ENCODE data around the gene TULP3. TPM values are rescaled to one million over a fixed set of nuclear protein-coding genes. Genes with fewer than 3 reads are reported as not detected.

Gene TULP3
- total RNA-seq, 2 donors from 2014 or later, result 6.7 to 7.1 TPM

- Mint-ChIP-seq H3K36me3 (ENCODE audit: insufficient read depth in 2 of 2) (no peaks in the 10 kb centered on the region), H3K27me3 (ENCODE audit: low read depth) (peaks cover 7% of the 10 kb centered on the region), H3K4me1 (ENCODE audit: low read depth) (no peaks in the 10 kb centered on the region), H3K4me3 (no peak overlapping the region), H3K9me3 (no peaks in the 10 kb centered on the region), H3K27ac (no peak overlapping the region)
- DNase-seq, result no peak
- ATAC-seq (replicated peaks in 1 of 2), result no peak
Observed at GRCh38 chr12:2973566-2973965, 82.9 kb downstream of the TULP3 start.

DNA sequence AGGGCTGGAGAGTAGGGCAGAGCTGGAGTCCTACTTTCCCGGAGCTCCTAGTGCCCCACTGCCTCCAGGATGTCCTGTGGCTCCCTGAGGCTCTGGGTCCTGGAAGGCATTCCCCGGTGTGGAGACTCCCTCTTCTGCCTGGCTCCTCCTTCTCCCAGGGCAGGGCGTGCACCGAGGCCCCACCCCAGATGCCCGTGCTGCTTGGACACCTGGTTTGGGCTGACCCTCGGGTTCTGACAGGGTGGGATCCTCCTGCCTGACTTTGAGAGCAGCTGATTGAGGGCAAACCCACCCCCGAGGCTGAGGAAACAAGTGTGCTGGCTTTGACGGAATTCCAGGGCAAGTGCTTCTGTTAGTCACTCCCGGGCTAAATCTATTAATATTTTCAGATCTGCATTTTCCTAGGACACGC is 83.9 kb downstream of the TULP3 start:
- no peaks in the 10 kb centered on the region for H3K4me1 Mint-ChIP-seq (ENCODE audit: low read depth)
- ATAC-seq (replicated peaks in 1 of 2), result no peak
- H3K27me3 Mint-ChIP-seq (ENCODE audit: low read depth), result peaks cover 7% of the 10 kb centered on the region
- H3K36me3 Mint-ChIP-seq (ENCODE audit: insufficient read depth in 2 of 2), result no peaks in the 10 kb centered on the region
- no peak for DNase-seq
- no peak overlapping the region for H3K27ac Mint-ChIP-seq
- no peaks in the 10 kb centered on the region for H3K9me3 Mint-ChIP-seq
- H3K4me3 Mint-ChIP-seq, result no peak overlapping the region

- no peak for ATAC-seq (replicated peaks in 1 of 2)
- DNase-seq, result no peak
- Mint-ChIP-seq H3K4me1 (ENCODE audit: low read depth) (no peaks in the 10 kb centered on the region), H3K4me3 (no peak overlapping the region), H3K27me3 (ENCODE audit: low read depth) (no peaks in the 10 kb centered on the region), H3K36me3 (ENCODE audit: insufficient read depth in 2 of 2) (no peaks in the 10 kb centered on the region), H3K27ac (no peak overlapping the region), H3K9me3 (no peaks in the 10 kb centered on the region)
Observed at GRCh38 chr12:2976581-2976996, 85.9 kb downstream of the TULP3 start.

- Mint-ChIP-seq H3K27ac (no peak overlapping the region), H3K9me3 (no peaks in the 10 kb centered on the region), H3K27me3 (ENCODE audit: low read depth) (no peaks in the 10 kb centered on the region), H3K4me3 (no peak overlapping the region), H3K4me1 (ENCODE audit: low read depth) (no peaks in the 10 kb centered on the region), H3K36me3 (ENCODE audit: insufficient read depth in 2 of 2) (no peaks in the 10 kb centered on the region)
- ATAC-seq (replicated peaks in 1 of 2), result no peak
- no peak for DNase-seq
Observed at GRCh38 chr12:2977776-2978175, 87.1 kb downstream of the TULP3 start.

DNA sequence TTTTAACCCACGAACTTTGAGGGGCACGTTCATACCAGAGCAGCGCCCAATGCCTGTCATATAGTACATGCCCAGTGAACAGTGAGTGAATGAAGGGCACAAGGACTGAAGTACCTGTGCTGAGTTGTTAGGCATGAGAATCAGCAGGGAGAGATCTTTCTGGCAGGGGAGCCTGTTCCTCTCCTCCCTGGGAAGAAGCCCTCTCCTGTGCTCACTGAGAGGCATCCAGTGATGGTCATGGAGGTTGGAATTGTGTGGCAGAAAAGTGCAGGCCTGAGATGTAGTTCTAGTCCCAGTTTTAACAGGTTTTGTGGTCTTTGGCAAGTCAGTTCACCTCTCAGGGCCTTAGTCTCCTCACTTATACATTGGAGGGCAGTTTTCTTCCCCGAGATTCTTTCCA is 89.1 kb downstream of the TULP3 start:
- H3K36me3 Mint-ChIP-seq (ENCODE audit: insufficient read depth in 2 of 2), result no peaks in the 10 kb centered on the region
- no peaks in the 10 kb centered on the region for H3K9me3 Mint-ChIP-seq
- no peak overlapping the region for H3K27ac Mint-ChIP-seq
- no peaks in the 10 kb centered on the region for H3K4me1 Mint-ChIP-seq (ENCODE audit: low read depth)
- ATAC-seq (replicated peaks in 1 of 2), result no peak
- no peak overlapping the region for H3K4me3 Mint-ChIP-seq
- no peaks in the 10 kb centered on the region for H3K27me3 Mint-ChIP-seq (ENCODE audit: low read depth)
- DNase-seq, result no peak

DNA sequence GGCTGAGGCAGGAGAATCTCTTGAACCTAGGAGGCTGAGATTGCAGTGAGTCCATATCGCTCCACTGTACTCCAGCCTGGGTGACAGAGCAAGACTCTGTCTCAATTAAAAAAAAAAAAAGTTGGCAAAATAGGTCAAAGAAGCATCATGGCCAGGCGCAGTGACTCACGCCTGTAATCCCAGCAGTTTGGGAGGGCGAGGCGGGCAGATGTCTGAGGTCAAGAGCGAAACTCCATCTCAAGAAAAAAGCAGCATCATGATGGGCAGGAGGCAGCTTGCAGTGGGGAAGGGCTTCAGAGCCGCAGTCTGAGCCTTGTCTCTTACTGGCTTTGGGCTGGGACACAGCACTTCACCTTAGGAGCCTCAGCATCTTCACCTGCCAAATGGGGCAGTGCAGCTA is 89.9 kb downstream of the TULP3 start:
- no peak overlapping the region for H3K4me3 Mint-ChIP-seq
- H3K9me3 Mint-ChIP-seq, result no peaks in the 10 kb centered on the region
- no peak overlapping the region for H3K27ac Mint-ChIP-seq
- DNase-seq, result no peak
- H3K4me1 Mint-ChIP-seq (ENCODE audit: low read depth), result no peaks in the 10 kb centered on the region
- no peaks in the 10 kb centered on the region for H3K27me3 Mint-ChIP-seq (ENCODE audit: low read depth)
- no peak for ATAC-seq (replicated peaks in 1 of 2)
- no peaks in the 10 kb centered on the region for H3K36me3 Mint-ChIP-seq (ENCODE audit: insufficient read depth in 2 of 2)

DNA sequence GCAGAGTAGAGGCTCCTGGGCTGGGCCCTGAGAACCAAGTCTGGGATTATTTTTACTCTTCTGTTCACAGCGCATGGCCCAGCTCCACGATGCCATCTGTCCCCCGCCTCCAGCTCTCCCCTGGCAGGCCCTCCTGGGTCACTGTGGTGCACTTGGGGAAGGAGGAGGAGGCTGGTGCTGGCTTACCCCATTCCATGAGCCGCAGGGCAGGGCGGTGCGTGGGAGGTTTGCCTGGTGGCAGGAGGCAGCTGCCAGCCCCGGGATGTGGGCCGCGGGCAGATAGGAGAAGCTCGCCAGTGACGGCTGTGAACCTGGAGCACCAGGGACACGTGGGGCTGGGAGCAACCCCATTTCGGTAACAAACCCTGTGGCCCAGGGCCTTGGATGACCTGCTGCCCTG is 91.7 kb downstream of the TULP3 start:
- Mint-ChIP-seq H3K27me3 (ENCODE audit: low read depth) (no peaks in the 10 kb centered on the region), H3K27ac (no peak overlapping the region), H3K4me1 (ENCODE audit: low read depth) (no peaks in the 10 kb centered on the region), H3K4me3 (no peak overlapping the region), H3K36me3 (ENCODE audit: insufficient read depth in 2 of 2) (no peaks in the 10 kb centered on the region), H3K9me3 (no peaks in the 10 kb centered on the region)
- no peak for DNase-seq
- ATAC-seq (replicated peaks in 1 of 2), result no peak

DNA sequence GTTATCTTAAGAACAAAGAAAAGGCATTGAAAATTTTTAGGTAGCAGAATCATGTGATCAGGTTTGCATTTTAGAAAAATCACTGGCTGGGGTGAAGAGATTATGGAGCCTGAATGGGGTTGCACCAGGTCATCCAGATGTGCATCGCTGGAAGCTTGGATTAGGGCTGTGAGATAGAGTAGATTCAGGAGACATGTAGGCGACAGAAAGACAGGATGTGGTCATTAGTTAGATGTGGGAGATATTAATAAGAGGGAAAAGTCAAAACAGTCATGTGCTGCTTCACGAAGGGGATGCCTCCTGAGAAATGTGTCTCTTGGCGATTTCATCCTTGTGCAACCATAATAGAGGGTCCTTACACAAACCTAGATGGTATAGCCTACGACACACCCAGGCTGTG is 93.6 kb downstream of the TULP3 start:
- H3K36me3 Mint-ChIP-seq (ENCODE audit: insufficient read depth in 2 of 2), result no peaks in the 10 kb centered on the region
- no peaks in the 10 kb centered on the region for H3K4me1 Mint-ChIP-seq (ENCODE audit: low read depth)
- H3K4me3 Mint-ChIP-seq, result no peak overlapping the region
- ATAC-seq (replicated peaks in 1 of 2), result no peak
- no peak for DNase-seq
- H3K27ac Mint-ChIP-seq, result no peak overlapping the region
- H3K27me3 Mint-ChIP-seq (ENCODE audit: low read depth), result no peaks in the 10 kb centered on the region
- H3K9me3 Mint-ChIP-seq, result no peaks in the 10 kb centered on the region

DNA sequence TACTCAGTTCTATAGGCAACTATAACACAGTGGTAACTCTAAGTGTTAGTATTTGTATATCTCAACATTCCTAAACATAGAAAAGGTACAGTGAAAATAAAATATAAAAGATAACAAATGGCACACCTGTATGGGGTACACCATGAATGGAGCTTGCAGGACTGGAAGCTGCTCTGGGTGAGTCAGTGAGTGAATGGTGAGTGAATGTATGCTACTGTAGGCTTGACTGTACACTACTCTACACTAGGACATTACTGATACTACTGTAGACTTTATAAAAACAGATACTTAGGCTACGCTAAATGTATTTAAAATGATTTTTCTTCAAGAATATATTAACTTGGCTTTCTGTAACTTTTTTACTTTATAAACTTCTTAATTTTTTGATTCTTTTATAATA is 94.0 kb downstream of the TULP3 start:
- ATAC-seq (replicated peaks in 1 of 2), result no peak
- H3K27me3 Mint-ChIP-seq (ENCODE audit: low read depth), result no peaks in the 10 kb centered on the region

DNA sequence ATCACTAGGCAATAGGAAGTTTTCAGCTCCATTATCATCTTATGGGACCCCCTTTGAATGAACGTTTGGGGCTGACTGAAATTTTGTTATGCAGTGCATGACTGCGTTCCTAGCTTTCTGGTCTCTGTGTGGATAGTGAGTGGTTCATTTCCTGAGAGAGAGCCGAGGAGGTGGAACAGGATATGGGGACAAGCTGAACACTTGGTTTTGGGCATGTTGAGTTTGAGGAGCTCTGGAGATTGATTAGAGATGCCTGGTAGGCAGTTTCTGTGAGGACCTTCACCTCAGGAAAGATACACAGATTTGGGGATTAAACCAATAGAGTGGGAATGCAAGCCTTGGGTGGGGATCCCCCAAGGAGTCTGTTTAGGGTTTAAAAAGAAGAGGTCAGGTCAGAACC is 96.2 kb downstream of the TULP3 start:
- Mint-ChIP-seq H3K4me1 (ENCODE audit: low read depth) (no peaks in the 10 kb centered on the region), H3K27me3 (ENCODE audit: low read depth) (no peaks in the 10 kb centered on the region), H3K36me3 (ENCODE audit: insufficient read depth in 2 of 2) (peaks cover 1 to 4% of the 10 kb centered on the region in 2 donors), H3K9me3 (peaks cover 1 to 4% of the 10 kb centered on the region in 2 donors), H3K27ac (no peak overlapping the region), H3K4me3 (no peak overlapping the region)
- DNase-seq (no peak), ATAC-seq (replicated peaks in 1 of 2) (no peak)

More for the DNA sequence above, 94.0 kb downstream of the TULP3 start:
- peaks cover under 1% of the 10 kb centered on the region in 2 donors for H3K36me3 Mint-ChIP-seq (ENCODE audit: insufficient read depth in 2 of 2)
- H3K4me3 Mint-ChIP-seq, result no peak overlapping the region
- no peak overlapping the region for H3K27ac Mint-ChIP-seq
- no peaks in the 10 kb centered on the region for H3K4me1 Mint-ChIP-seq (ENCODE audit: low read depth)
- peaks cover under 1 to 2% of the 10 kb centered on the region in 2 donors for H3K9me3 Mint-ChIP-seq
- no peak for DNase-seq

GRCh38 chr12:2988494-2988893 is 97.8 kb downstream of the TULP3 start:
- ATAC-seq (replicated peaks in 1 of 2) (no peak), DNase-seq (no peak)
- Mint-ChIP-seq H3K36me3 (ENCODE audit: insufficient read depth in 2 of 2) (peaks cover 1 to 4% of the 10 kb centered on the region in 2 donors), H3K9me3 (peaks cover 1 to 4% of the 10 kb centered on the region in 2 donors), H3K27me3 (ENCODE audit: low read depth) (no peaks in the 10 kb centered on the region), H3K4me1 (ENCODE audit: low read depth) (no peaks in the 10 kb centered on the region), H3K4me3 (no peak overlapping the region), H3K27ac (no peak overlapping the region)

Other genes with a start within 250 kb of the TULP3 start
- gene FKBP4, start 95.9 kb upstream of the TULP3 start, total RNA-seq, result 10 to 100 TPM; 64.1 to 75.3 TPM
- gene ITFG2, start 78.2 kb upstream of the TULP3 start, total RNA-seq, result 10 to 100 TPM; 19.2 to 20.3 TPM
- gene NRIP2, start 55.9 kb upstream of the TULP3 start, total RNA-seq, result not detected
- under 1 TPM; 0.28 to 0.48 TPM for gene TEX52, start 33.9 kb upstream of the TULP3 start, total RNA-seq
- 100 to 1,000 TPM; 109 to 119 TPM for gene FOXM1, start 13.7 kb upstream of the TULP3 start, total RNA-seq
- gene RHNO1, start 13.7 kb upstream of the TULP3 start, total RNA-seq, result 10 to 100 TPM; 55.0 to 68.2 TPM
- gene TEAD4, start 68.5 kb downstream of the TULP3 start, total RNA-seq, result 1 to 10 TPM; 3.5 to 3.8 TPM
- gene TSPAN9, start 186.5 kb downstream of the TULP3 start, total RNA-seq, result 1 to 10 TPM in 1 of 2 donors, under 1 TPM in 1; 0.58 to 1.2 TPM

All from activated T-cell treated with anti-CD3 and anti-CD28 coated beads, Interleukin-2, amount 50 U/mL, for 72 hours (primary cell).